ENCODE results near the gene PARP2. TPM values are rescaled to one million over a fixed set of nuclear protein-coding genes. Genes with fewer than 3 reads are reported as not detected.
"Not testable (repeated sequence)": the region's sequence is repeated elsewhere in the genome, so short reads cannot be mapped to it uniquely, and the experiment has no call there.

PARP2 gene
- total RNA-seq, 4 donors from 2014 or later, result 12.2 to 34.0 (median 14.9) TPM

DNA sequence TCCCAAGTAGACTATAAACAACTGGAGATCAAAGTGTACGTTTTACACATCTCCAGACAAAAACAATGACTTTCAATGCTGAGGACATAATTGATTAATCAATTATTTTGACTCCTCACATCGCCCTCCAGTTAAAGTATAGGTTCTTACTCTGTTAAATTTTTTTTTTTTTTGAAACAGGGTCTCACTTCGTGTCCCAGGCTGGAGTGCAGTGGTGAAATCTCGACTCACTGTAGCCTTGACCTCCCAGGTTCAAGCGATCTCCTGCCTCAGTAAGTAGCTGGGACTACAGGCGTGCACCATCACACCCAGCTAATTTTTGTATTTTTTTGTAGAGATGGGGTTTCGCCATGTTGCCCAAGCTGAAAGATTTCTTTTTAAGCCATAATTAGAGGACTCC lies 9.4 kb upstream of the PARP2 start:
- Histone ChIP-seq H3K36me3 (no peaks in the 10 kb centered on the region), H3K27ac (peak overlapping the region; percentile 84)
- 82% methylated on average over 7 of the region's 7 CpGs for WGBS

DNA sequence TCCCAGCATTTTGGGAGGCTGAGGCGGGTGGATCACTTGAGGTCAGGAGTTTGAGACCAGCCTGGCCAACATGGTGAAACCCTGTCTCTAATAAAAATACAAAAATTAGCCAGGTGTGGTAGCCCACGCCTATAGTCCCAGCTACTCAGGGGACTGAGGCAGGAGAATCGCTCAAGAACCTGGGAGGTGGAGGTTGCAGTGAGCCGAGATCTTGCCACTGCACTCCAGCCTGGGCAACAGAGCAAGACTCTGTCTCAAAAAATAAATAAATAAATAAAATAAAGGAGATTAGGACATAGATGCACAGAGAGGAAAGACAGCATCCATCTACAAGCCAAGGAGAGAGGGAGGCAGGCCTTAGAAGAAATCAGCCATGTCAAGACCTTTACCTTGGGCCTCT lies 2.4 kb upstream of the PARP2 start:
- H3K9me3 ChIP-seq; H3K36me3 ChIP-seq; H3K27ac ChIP-seq; H3K4me3 ChIP-seq; DNase-seq (ENCODE audit: low spot score in 2 of 2); H3K27me3 ChIP-seq: not testable (repeated sequence)
- WGBS, result 96% methylated on average over 4 of the region's 4 CpGs
- peaks cover 15% of the 10 kb centered on the region for H3K4me1 ChIP-seq

More for the DNA sequence above, 9.4 kb upstream of the PARP2 start:
- no peak for DNase-seq (ENCODE audit: low spot score in 2 of 2)
- H3K9me3 ChIP-seq, result no peaks in the 10 kb centered on the region
- no peak overlapping the region for H3K4me3 ChIP-seq
- TF ChIP-seq POLR2A (IDR thresholded peaks at IDR 0.05), result no peak
- no peak for TF ChIP-seq EP300 (IDR thresholded peaks at IDR 0.05)
- H3K4me1 ChIP-seq, result peaks cover 18% of the 10 kb centered on the region
- H3K27me3 ChIP-seq, result no peaks in the 10 kb centered on the region

DNA sequence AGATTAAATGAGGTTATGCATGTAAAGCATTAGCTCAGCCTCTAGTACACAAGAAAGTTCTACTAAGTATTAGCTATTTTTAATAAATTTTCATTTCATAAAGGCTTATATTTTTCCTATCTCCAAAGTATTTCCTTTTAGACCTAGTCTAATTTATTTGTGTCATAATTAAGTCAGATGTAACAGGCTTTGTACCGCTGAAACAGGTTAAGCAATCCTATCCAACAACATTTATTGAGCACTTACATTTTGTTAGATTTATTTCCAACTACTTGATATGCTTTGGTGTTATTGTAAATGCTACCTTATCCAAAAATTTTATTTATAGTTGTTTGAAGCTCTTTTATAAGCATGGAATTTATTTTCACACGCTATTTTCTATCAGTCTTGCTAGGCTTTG lies 1.8 kb upstream of the PARP2 start:
- WGBS, result 48% methylated on average over 2 of the region's 2 CpGs
- no peak overlapping the region for H3K27ac ChIP-seq

DNA sequence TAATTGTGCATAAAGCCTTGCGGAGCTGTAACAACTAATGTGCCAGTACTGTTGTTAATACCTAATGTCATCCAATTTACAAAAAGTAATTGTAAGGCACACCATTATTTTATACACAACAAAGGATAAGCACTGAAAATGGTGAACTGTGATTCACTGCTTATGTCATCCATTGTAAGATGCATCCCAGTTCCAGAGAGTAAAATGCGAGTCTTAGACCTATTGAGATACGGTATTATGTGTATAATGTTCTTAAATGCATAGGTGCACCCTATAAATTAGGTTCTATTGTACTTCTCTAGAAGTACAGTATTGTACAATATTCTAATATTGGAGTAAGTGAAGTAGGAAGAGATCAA lies 406 bp downstream of the PARP2 start:
- TF ChIP-seq, protein P1, sequence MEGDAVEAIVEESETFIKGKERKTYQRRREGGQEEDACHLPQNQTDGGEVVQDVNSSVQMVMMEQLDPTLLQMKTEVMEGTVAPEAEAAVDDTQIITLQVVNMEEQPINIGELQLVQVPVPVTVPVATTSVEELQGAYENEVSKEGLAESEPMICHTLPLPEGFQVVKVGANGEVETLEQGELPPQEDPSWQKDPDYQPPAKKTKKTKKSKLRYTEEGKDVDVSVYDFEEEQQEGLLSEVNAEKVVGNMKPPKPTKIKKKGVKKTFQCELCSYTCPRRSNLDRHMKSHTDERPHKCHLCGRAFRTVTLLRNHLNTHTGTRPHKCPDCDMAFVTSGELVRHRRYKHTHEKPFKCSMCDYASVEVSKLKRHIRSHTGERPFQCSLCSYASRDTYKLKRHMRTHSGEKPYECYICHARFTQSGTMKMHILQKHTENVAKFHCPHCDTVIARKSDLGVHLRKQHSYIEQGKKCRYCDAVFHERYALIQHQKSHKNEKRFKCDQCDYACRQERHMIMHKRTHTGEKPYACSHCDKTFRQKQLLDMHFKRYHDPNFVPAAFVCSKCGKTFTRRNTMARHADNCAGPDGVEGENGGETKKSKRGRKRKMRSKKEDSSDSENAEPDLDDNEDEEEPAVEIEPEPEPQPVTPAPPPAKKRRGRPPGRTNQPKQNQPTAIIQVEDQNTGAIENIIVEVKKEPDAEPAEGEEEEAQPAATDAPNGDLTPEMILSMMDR (IDR thresholded peaks at IDR 0.05), result no peak
- no peak for TF ChIP-seq POLR2A (IDR thresholded peaks at IDR 0.05)
- TF ChIP-seq POLR2AphosphoS5 (IDR thresholded peaks at IDR 0.05), result no peak
- no peak for TF ChIP-seq EP300 (IDR thresholded peaks at IDR 0.05)
- H3K4me1 ChIP-seq, result peaks cover 15% of the 10 kb centered on the region
- H3K27ac ChIP-seq, result peak overlapping the region; percentile 87
- peaks cover 33% of the 10 kb centered on the region for H3K36me3 ChIP-seq
- no peaks in the 10 kb centered on the region for H3K27me3 ChIP-seq
- H3K9me3 ChIP-seq, result no peaks in the 10 kb centered on the region
- 0% methylated on average over 3 of the region's 3 CpGs for WGBS
- DNase-seq (ENCODE audit: low spot score in 2 of 2), result no peak
- peak overlapping the region; percentile 65 for H3K4me3 ChIP-seq

More for the DNA sequence above, 1.8 kb upstream of the PARP2 start:
- Histone ChIP-seq H3K27me3 (no peaks in the 10 kb centered on the region), H3K9me3 (no peaks in the 10 kb centered on the region), H3K36me3 (peaks cover 14% of the 10 kb centered on the region), H3K4me3 (peak overlapping the region; percentile 65), H3K4me1 (peaks cover 15% of the 10 kb centered on the region)
- no peak for DNase-seq (ENCODE audit: low spot score in 2 of 2)
- TF ChIP-seq POLR2AphosphoS5 (IDR thresholded peaks at IDR 0.05) (no peak), EP300 (IDR thresholded peaks at IDR 0.05) (no peak), POLR2A (IDR thresholded peaks at IDR 0.05) (no peak)
- TF ChIP-seq, protein P1 (IDR thresholded peaks at IDR 0.05), result no peak

DNA sequence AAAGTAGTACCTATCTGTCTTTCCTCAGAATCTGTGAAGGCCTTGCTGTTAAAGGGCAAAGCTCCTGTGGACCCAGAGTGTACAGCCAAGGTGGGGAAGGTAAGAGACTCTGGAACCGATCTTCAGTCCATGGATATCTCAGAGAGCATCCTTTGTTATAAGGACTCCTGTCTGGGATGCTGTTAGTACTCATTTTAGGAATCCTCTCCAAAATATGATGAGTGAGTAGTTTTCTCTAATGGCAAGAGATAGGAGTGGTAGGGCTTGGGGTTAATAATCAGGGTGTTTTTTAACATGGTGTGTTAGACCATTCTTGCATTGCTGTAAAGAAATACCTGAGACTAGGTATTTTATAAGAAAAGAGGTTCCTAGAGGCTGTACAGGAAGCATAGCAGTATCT lies 1.9 kb downstream of the PARP2 start:
- peaks cover 47% of the 10 kb centered on the region for H3K36me3 ChIP-seq
- no peak overlapping the region for H3K4me3 ChIP-seq
- WGBS, result 93% methylated on average over 1 of the region's 1 CpG
- peaks cover 15% of the 10 kb centered on the region for H3K4me1 ChIP-seq
- no peaks in the 10 kb centered on the region for H3K9me3 ChIP-seq
- no peak for TF ChIP-seq POLR2AphosphoS5 (IDR thresholded peaks at IDR 0.05)
- no peak for TF ChIP-seq EP300 (IDR thresholded peaks at IDR 0.05)
- H3K27me3 ChIP-seq, result no peaks in the 10 kb centered on the region
- DNase-seq (ENCODE audit: low spot score in 2 of 2), result no peak
- no peak overlapping the region for H3K27ac ChIP-seq

DNA sequence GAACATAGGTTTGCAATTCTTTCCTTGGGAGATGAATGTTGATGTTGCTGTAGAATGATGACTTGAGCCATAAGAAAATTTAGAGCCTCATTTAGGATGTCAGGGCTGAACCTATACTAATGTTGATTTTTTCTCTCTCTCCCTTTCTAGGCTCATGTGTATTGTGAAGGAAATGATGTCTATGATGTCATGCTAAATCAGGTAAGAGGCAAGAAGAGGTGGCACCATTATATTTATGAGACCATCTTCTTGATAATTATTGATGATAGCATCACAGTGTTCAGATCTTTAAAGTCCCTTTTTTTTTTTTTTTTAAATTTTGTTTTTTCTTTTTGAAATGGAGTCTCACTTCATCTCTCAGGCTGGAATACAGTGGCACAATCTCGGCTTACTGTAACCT lies 3.3 kb downstream of the PARP2 start:
- Histone ChIP-seq H3K9me3 (no peaks in the 10 kb centered on the region), H3K27ac (no peak overlapping the region), H3K27me3 (no peaks in the 10 kb centered on the region), H3K36me3 (peaks cover 59% of the 10 kb centered on the region), H3K4me3 (no peak overlapping the region), H3K4me1 (peaks cover 14% of the 10 kb centered on the region)
- DNase-seq (ENCODE audit: low spot score in 2 of 2), result no peak
- TF ChIP-seq, protein P1 (IDR thresholded peaks at IDR 0.05), result no peak
- no peak for TF ChIP-seq POLR2AphosphoS5 (IDR thresholded peaks at IDR 0.05)
- no peak for TF ChIP-seq POLR2A (IDR thresholded peaks at IDR 0.05)
- no peak for TF ChIP-seq EP300 (IDR thresholded peaks at IDR 0.05)
- WGBS, result 100% methylated on average over 1 of the region's 1 CpG

DNA sequence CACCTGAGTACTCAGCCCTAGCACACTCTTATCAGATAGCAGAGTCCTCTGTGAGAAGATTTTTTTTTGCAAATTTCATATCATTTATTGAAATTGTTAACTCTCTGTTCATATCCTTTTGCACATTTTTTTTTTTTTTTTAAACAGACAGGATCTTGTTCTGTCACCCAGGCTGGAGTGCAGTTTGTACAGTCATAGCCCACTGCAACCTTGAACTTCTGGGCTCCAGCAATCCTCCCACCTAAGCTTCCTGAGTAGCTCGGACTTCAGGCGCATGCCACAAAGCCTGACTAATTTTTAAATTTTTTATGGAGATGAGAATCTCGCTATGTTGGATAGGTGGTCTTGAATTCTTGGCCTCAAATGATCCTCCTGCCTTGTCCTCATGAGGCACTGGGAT lies 4.3 kb downstream of the PARP2 start:
- Histone ChIP-seq H3K9me3 (no peaks in the 10 kb centered on the region), H3K4me3 (no peak overlapping the region), H3K27ac (no peak overlapping the region), H3K27me3 (no peaks in the 10 kb centered on the region), H3K36me3 (peaks cover 69% of the 10 kb centered on the region), H3K4me1 (peaks cover 10% of the 10 kb centered on the region)
- TF ChIP-seq, protein P1 (IDR thresholded peaks at IDR 0.05), result no peak
- no peak for TF ChIP-seq EP300 (IDR thresholded peaks at IDR 0.05)
- no peak for TF ChIP-seq POLR2AphosphoS5 (IDR thresholded peaks at IDR 0.05)
- no peak for TF ChIP-seq POLR2A (IDR thresholded peaks at IDR 0.05)
- WGBS, result 93% methylated on average over 3 of the region's 3 CpGs
- DNase-seq (ENCODE audit: low spot score in 2 of 2), result no peak
